Uterus (tissue), 2 donors: ENCODE data around the gene PMPCA.

Experiments used
- POLR2A ChIP-seq, 2 donors: fragments of 450-650 bp; IDR thresholded peaks; one replicate each; pipeline ENCODE4 v1.6.1; 2016; ENCODE audit warnings: antibody characterized with exemption in 2 of 2, mild to moderate bottlenecking in 1 of 2, moderate library complexity in 1 of 2
- TF ChIP-seq, protein P1 (sequence below), 4 experiments: fragments of 200-600 bp in 2 of 4; fragments of 450-650 bp in 2 of 4; sonication (generic) in 2 of 4; IDR thresholded peaks; one replicate each; pipeline ENCODE4 v1.5.1; 2016 to 2019; ENCODE audit warnings: antibody characterized with exemption in 4 of 4, mild to moderate bottlenecking in 2 of 4, moderate library complexity in 1 of 4

DNA sequence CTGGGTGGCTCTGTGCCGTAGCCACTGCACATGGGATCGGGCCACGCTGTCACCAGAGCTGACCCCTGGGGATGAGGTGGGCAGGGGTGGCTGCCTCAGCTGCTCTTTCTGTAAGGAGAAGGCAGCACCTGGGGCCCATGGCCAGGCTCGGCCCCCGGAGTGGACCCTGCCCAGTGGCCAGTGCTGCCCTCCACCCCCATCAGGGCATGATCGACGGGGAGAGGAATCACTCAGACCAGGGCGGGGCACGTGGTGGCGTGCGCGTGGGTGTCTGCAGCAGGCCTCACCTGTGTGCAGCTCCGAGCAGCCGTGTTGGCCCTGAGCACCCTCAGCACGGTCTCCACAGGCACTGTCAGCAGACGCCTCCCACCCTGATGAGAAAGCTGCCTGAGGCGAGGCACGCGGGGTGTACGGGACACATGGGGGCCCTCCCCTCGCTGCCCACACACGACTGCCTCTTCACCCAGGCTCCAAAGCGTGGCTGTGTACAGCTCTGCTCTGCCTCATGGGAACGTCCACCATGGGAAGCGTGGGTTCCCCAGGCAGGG, 28.4 kb upstream of the PMPCA start:
- TF ChIP-seq, protein P1, sequence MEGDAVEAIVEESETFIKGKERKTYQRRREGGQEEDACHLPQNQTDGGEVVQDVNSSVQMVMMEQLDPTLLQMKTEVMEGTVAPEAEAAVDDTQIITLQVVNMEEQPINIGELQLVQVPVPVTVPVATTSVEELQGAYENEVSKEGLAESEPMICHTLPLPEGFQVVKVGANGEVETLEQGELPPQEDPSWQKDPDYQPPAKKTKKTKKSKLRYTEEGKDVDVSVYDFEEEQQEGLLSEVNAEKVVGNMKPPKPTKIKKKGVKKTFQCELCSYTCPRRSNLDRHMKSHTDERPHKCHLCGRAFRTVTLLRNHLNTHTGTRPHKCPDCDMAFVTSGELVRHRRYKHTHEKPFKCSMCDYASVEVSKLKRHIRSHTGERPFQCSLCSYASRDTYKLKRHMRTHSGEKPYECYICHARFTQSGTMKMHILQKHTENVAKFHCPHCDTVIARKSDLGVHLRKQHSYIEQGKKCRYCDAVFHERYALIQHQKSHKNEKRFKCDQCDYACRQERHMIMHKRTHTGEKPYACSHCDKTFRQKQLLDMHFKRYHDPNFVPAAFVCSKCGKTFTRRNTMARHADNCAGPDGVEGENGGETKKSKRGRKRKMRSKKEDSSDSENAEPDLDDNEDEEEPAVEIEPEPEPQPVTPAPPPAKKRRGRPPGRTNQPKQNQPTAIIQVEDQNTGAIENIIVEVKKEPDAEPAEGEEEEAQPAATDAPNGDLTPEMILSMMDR (IDR thresholded peaks at IDR 0.05), result no peak
- TF ChIP-seq POLR2A (IDR thresholded peaks at IDR 0.05), result no peak
